Stimulated activated CD4-positive, alpha-beta T cell treated with anti-CD3 and anti-CD28 coated beads, Interleukin-4, amount 100 ng/mL, for 4 hours (primary cell): Measurements from ENCODE around the gene USP15.
"Not testable (repeated sequence)": the region's sequence is repeated elsewhere in the genome, so short reads cannot be mapped to it uniquely, and the experiment has no call there.

ENCODE experiments used
- DNase-seq, 2 experiments: peaks; one replicate each; pipeline ENCODE4 v3.0.0-alpha.2; 2020

Gene USP15

GRCh38 chr12:62379026-62379722 is 119.0 kb downstream of the USP15 start:
- DNase-seq, result no peak

GRCh38 chr12:62379723-62380045 is 119.5 kb downstream of the USP15 start:
- DNase-seq, result no peak

GRCh38 chr12:62382526-62382925 is 122.3 kb downstream of the USP15 start:
- no peak for DNase-seq

- DNase-seq, result no peak
These were observed 136.5 kb downstream of the USP15 start for GRCh38 chr12:62396750-62397149.

- DNase-seq, result no peak
These were observed 139.9 kb downstream of the USP15 start for GRCh38 chr12:62400135-62400534.

GRCh38 chr12:62401631-62402030 is 141.4 kb downstream of the USP15 start:
- no peak for DNase-seq

GRCh38 chr12:62403031-62403430 is 142.8 kb downstream of the USP15 start:
- no peak for DNase-seq

- no peak for DNase-seq
These were observed 147.4 kb downstream of the USP15 start for GRCh38 chr12:62407587-62407986.

GRCh38 chr12:62409068-62409467 is 148.9 kb downstream of the USP15 start:
- DNase-seq, result no peak

- no peak for DNase-seq
These were observed 154.0 kb downstream of the USP15 start for GRCh38 chr12:62414180-62414579.

- DNase-seq, result no peak
These were observed 165.9 kb downstream of the USP15 start for GRCh38 chr12:62426089-62426488.

GRCh38 chr12:62429457-62429856 is 169.3 kb downstream of the USP15 start:
- no peak for DNase-seq

GRCh38 chr12:62434494-62435302 is 174.5 kb downstream of the USP15 start:
- no peak for DNase-seq

GRCh38 chr12:62435303-62436163 is 175.3 kb downstream of the USP15 start:
- DNase-seq, result peak; percentile 10 to 18

- no peak for DNase-seq
These were observed 175.9 kb downstream of the USP15 start for GRCh38 chr12:62436164-62436503.

GRCh38 chr12:62438098-62438692 is 178.0 kb downstream of the USP15 start:
- peak; percentile 24 to 28 for DNase-seq

- DNase-seq, result no peak
These were observed 186.7 kb downstream of the USP15 start for GRCh38 chr12:62446754-62447452.

GRCh38 chr12:62448436-62448835 is 188.2 kb downstream of the USP15 start:
- DNase-seq, result no peak

- DNase-seq, result not testable (repeated sequence)
These were observed 195.2 kb downstream of the USP15 start for GRCh38 chr12:62455429-62455828.

GRCh38 chr12:62458626-62459025 is 198.4 kb downstream of the USP15 start:
- DNase-seq, result no peak

GRCh38 chr12:62459976-62460375 is 199.8 kb downstream of the USP15 start:
- no peak for DNase-seq

- DNase-seq, result not testable (repeated sequence)
These were observed 201.1 kb downstream of the USP15 start for GRCh38 chr12:62461171-62461837.
